ENCODE results near the gene TTC33. TPM values are rescaled to one million over a fixed set of nuclear protein-coding genes. Genes with fewer than 3 reads are reported as not detected.

Gene TTC33
- polyA plus RNA-seq, 1 donor from 2014 or later, result 73.5 TPM

GRCh38 chr5:40524677-40525076 lies 231.1 kb downstream of the TTC33 start:
- Histone ChIP-seq H3K9me2 (ENCODE audit: insufficient read depth, low read length) (no peaks in the 10 kb centered on the region), H3K9ac (ENCODE audit: low read length) (no peak overlapping the region), H4K20me1 (ENCODE audit: insufficient read depth) (no peaks in the 10 kb centered on the region), H3K36me3 (ENCODE audit: insufficient read depth, low read length) (no peaks in the 10 kb centered on the region), H3K9me3 (ENCODE audit: low read length) (no peaks in the 10 kb centered on the region), H3K4me2 (ENCODE audit: low read length) (no peak overlapping the region), H3K4me3 (ENCODE audit: low read length) (no peak overlapping the region), H3K79me2 (replicated peaks; ENCODE audit: insufficient read depth, low read length) (no peaks in the 10 kb centered on the region), H3K27ac (ENCODE audit: low read length) (no peak overlapping the region), H3K27me3 (ENCODE audit: insufficient read depth, low read depth, low read length) (no peaks in the 10 kb centered on the region), H3F3A (ENCODE audit: insufficient read depth, low read length, poor library complexity, severe bottlenecking) (no peaks in the 10 kb centered on the region), H2AFZ (ENCODE audit: low read depth, low read length) (no peak overlapping the region)
- TF ChIP-seq SMC3 (conservative IDR thresholded peaks at IDR 0.05; ENCODE audit: poor library complexity) (no peak), CTCF (IDR thresholded peaks at IDR 0.05; ENCODE audit: poor library complexity, severe bottlenecking) (no peak), TAF1 (IDR thresholded peaks at IDR 0.05; ENCODE audit: low read depth) (no peak), MXI1 (conservative IDR thresholded peaks at IDR 0.05; ENCODE audit: poor library complexity, severe bottlenecking) (no peak), EZH2 (IDR thresholded peaks at IDR 0.05; ENCODE audit: borderline replicate concordance, insufficient read depth, low read length, poor library complexity, severe bottlenecking) (no peak), RAD21 (conservative IDR thresholded peaks at IDR 0.05) (no peak)
- TF ChIP-seq, protein P1, sequence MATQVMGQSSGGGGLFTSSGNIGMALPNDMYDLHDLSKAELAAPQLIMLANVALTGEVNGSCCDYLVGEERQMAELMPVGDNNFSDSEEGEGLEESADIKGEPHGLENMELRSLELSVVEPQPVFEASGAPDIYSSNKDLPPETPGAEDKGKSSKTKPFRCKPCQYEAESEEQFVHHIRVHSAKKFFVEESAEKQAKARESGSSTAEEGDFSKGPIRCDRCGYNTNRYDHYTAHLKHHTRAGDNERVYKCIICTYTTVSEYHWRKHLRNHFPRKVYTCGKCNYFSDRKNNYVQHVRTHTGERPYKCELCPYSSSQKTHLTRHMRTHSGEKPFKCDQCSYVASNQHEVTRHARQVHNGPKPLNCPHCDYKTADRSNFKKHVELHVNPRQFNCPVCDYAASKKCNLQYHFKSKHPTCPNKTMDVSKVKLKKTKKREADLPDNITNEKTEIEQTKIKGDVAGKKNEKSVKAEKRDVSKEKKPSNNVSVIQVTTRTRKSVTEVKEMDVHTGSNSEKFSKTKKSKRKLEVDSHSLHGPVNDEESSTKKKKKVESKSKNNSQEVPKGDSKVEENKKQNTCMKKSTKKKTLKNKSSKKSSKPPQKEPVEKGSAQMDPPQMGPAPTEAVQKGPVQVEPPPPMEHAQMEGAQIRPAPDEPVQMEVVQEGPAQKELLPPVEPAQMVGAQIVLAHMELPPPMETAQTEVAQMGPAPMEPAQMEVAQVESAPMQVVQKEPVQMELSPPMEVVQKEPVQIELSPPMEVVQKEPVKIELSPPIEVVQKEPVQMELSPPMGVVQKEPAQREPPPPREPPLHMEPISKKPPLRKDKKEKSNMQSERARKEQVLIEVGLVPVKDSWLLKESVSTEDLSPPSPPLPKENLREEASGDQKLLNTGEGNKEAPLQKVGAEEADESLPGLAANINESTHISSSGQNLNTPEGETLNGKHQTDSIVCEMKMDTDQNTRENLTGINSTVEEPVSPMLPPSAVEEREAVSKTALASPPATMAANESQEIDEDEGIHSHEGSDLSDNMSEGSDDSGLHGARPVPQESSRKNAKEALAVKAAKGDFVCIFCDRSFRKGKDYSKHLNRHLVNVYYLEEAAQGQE (IDR thresholded peaks at IDR 0.05; ENCODE audit: borderline replicate concordance), result no peak

GRCh38 chr5:40521925-40522324 lies 233.8 kb downstream of the TTC33 start:
- H3K27ac ChIP-seq (ENCODE audit: low read length), result no peak overlapping the region
- no peaks in the 10 kb centered on the region for H3K27me3 ChIP-seq (ENCODE audit: insufficient read depth, low read depth, low read length)
- no peaks in the 10 kb centered on the region for H3K36me3 ChIP-seq (ENCODE audit: insufficient read depth, low read length)
- TF ChIP-seq EZH2 (IDR thresholded peaks at IDR 0.05; ENCODE audit: borderline replicate concordance, insufficient read depth, low read length, poor library complexity, severe bottlenecking) (no peak), SMC3 (conservative IDR thresholded peaks at IDR 0.05; ENCODE audit: poor library complexity) (no peak), MXI1 (conservative IDR thresholded peaks at IDR 0.05; ENCODE audit: poor library complexity, severe bottlenecking) (no peak), RAD21 (conservative IDR thresholded peaks at IDR 0.05) (no peak), EP300 (conservative IDR thresholded peaks at IDR 0.05; ENCODE audit: poor library complexity, severe bottlenecking) (no peak), TAF1 (IDR thresholded peaks at IDR 0.05; ENCODE audit: low read depth) (no peak), CTCF (IDR thresholded peaks at IDR 0.05; ENCODE audit: poor library complexity, severe bottlenecking) (no peak), POLR2AphosphoS5 (IDR thresholded peaks at IDR 0.05) (no peak)
- TF ChIP-seq, protein P1 (IDR thresholded peaks at IDR 0.05; ENCODE audit: borderline replicate concordance), result no peak
- no peaks in the 10 kb centered on the region for H4K20me1 ChIP-seq (ENCODE audit: insufficient read depth)
- H3K4me2 ChIP-seq (ENCODE audit: low read length), result no peak overlapping the region
- no peaks in the 10 kb centered on the region for H3F3A ChIP-seq (ENCODE audit: insufficient read depth, low read length, poor library complexity, severe bottlenecking)
- no peaks in the 10 kb centered on the region for H3K9me3 ChIP-seq (ENCODE audit: low read length)
- H2AFZ ChIP-seq (ENCODE audit: low read depth, low read length), result no peak overlapping the region
- no peaks in the 10 kb centered on the region for H3K9me2 ChIP-seq (ENCODE audit: insufficient read depth, low read length)
- no peak overlapping the region for H3K9ac ChIP-seq (ENCODE audit: low read length)
- H3K4me3 ChIP-seq (ENCODE audit: low read length), result no peak overlapping the region
- H3K79me2 ChIP-seq (replicated peaks; ENCODE audit: insufficient read depth, low read length), result no peaks in the 10 kb centered on the region

Measured in neural cell (in vitro differentiated cells).